ENCODE data around the gene PTBP1.

The PTBP1 gene

DNA sequence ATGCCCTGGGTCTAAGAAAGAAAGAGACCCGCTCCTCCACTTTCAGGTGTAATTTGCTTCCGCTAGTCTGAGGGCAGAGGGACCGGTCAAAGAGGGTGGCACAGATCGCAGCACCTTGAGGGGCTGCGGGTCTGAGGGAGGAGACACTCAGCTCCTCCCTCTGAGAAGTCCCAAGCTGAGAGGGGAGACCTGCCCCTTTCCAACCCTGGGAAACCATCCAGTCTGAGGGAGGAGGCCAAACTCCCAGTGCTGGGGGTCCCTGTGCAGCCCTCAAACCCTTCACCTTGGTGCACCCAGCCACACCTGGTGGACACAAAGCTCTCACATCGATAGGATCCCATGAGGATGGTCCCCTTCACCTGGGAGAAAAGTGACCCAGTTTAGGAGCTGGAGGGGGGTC, 33.4 kb upstream of the PTBP1 start:
- H3K9ac ChIP-seq (ENCODE audit: low read length): no peak overlapping the region
- H3K4me2 ChIP-seq (ENCODE audit: low read length): no peak overlapping the region
- H3K27ac ChIP-seq (ENCODE audit: low read depth, low read length, poor library complexity, severe bottlenecking): no peak overlapping the region
- H3K79me2 ChIP-seq (ENCODE audit: insufficient read depth, low read length): no peaks in the 10 kb centered on the region
- H3K4me1 ChIP-seq (ENCODE audit: insufficient read depth, low read length, severe bottlenecking): no peaks in the 10 kb centered on the region
- no peak overlapping the region for H2AFZ ChIP-seq (ENCODE audit: low read length)
- H3K27me3 ChIP-seq (ENCODE audit: insufficient read depth, low read length): no peaks in the 10 kb centered on the region
- TF ChIP-seq, protein P1, sequence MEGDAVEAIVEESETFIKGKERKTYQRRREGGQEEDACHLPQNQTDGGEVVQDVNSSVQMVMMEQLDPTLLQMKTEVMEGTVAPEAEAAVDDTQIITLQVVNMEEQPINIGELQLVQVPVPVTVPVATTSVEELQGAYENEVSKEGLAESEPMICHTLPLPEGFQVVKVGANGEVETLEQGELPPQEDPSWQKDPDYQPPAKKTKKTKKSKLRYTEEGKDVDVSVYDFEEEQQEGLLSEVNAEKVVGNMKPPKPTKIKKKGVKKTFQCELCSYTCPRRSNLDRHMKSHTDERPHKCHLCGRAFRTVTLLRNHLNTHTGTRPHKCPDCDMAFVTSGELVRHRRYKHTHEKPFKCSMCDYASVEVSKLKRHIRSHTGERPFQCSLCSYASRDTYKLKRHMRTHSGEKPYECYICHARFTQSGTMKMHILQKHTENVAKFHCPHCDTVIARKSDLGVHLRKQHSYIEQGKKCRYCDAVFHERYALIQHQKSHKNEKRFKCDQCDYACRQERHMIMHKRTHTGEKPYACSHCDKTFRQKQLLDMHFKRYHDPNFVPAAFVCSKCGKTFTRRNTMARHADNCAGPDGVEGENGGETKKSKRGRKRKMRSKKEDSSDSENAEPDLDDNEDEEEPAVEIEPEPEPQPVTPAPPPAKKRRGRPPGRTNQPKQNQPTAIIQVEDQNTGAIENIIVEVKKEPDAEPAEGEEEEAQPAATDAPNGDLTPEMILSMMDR (IDR thresholded peaks at IDR 0.05; ENCODE audit: low read length): no peak
- TF ChIP-seq EZH2 (IDR thresholded peaks at IDR 0.05; ENCODE audit: borderline replicate concordance, low read length): no peak
- no peak overlapping the region for H3K4me3 ChIP-seq (ENCODE audit: low read depth, low read length, poor library complexity, severe bottlenecking)
- H3K9me3 ChIP-seq (ENCODE audit: low read length): no peaks in the 10 kb centered on the region
- H3K9me2 ChIP-seq (ENCODE audit: low read depth, low read length): no peaks in the 10 kb centered on the region
- no peaks in the 10 kb centered on the region for H3F3A ChIP-seq (ENCODE audit: insufficient read depth, low read length)
- no peaks in the 10 kb centered on the region for H4K20me1 ChIP-seq (ENCODE audit: insufficient read depth, low read length)
- H3K36me3 ChIP-seq (ENCODE audit: insufficient read depth, low read length): no peaks in the 10 kb centered on the region

DNA sequence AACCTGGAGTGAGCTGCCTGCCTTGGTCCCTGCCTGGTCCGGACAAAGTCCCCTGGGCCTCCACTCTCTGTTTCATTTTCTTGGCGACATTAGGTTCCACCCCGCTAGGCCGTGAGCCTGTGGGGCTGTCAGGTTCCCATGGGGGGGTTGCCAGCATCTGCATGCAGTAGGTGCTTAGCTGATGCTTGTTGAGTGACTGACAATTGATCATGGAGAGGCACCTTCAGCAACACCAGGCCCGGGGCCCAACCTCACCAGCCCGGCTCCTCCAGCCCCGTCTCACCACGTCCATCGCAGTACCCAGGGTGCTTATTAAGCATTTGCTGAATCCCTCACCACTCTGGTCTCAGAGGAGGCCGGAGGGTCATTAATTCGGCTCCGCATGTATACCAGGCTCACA, 33.0 kb upstream of the PTBP1 start:
- no peaks in the 10 kb centered on the region for H4K20me1 ChIP-seq (ENCODE audit: insufficient read depth, low read length)
- no peak overlapping the region for H3K9ac ChIP-seq (ENCODE audit: low read length)
- no peaks in the 10 kb centered on the region for H3K36me3 ChIP-seq (ENCODE audit: insufficient read depth, low read length)
- no peaks in the 10 kb centered on the region for H3K9me3 ChIP-seq (ENCODE audit: low read length)
- no peak for TF ChIP-seq EZH2 (IDR thresholded peaks at IDR 0.05; ENCODE audit: borderline replicate concordance, low read length)
- TF ChIP-seq, protein P1 (IDR thresholded peaks at IDR 0.05; ENCODE audit: low read length): no peak
- no peak overlapping the region for H2AFZ ChIP-seq (ENCODE audit: low read length)
- H3K4me1 ChIP-seq (ENCODE audit: insufficient read depth, low read length, severe bottlenecking): no peaks in the 10 kb centered on the region
- no peak overlapping the region for H3K4me2 ChIP-seq (ENCODE audit: low read length)
- no peaks in the 10 kb centered on the region for H3K79me2 ChIP-seq (ENCODE audit: insufficient read depth, low read length)
- H3K27me3 ChIP-seq (ENCODE audit: insufficient read depth, low read length): no peaks in the 10 kb centered on the region
- no peak overlapping the region for H3K27ac ChIP-seq (ENCODE audit: low read depth, low read length, poor library complexity, severe bottlenecking)
- no peak overlapping the region for H3K4me3 ChIP-seq (ENCODE audit: low read depth, low read length, poor library complexity, severe bottlenecking)
- H3F3A ChIP-seq (ENCODE audit: insufficient read depth, low read length): no peaks in the 10 kb centered on the region
- no peaks in the 10 kb centered on the region for H3K9me2 ChIP-seq (ENCODE audit: low read depth, low read length)

DNA sequence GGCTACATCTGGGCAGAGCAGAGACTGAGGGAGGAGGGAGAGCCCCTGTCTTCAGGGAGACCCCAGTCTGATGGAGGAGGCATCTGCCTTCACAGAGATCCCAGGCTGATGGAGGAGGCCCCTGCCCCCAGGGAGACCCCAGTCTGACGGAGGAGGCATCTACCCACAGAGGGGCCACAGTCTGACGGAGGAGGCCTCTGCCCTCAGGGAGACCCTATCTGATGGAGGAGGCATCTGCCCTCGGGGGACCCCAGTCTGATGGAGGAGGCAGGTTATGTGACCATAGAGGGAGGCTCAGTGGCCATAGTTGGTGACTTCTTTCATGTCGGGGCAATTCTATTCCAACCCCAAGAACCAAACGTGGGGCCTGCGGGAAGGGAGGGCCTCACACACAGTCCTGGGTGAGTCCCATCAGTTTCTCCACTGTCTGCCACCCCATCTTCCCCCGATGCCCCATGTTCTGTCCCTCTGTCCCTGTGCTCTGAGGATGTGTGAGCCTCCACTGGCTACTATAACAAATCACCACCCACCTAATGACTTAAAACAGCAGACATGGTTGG, 32.0 kb upstream of the PTBP1 start:
- H3K9me3 ChIP-seq (ENCODE audit: low read length): no peaks in the 10 kb centered on the region
- no peaks in the 10 kb centered on the region for H4K20me1 ChIP-seq (ENCODE audit: insufficient read depth, low read length)
- no peaks in the 10 kb centered on the region for H3K36me3 ChIP-seq (ENCODE audit: insufficient read depth, low read length)
- H3K4me3 ChIP-seq (ENCODE audit: low read depth, low read length, poor library complexity, severe bottlenecking): no peak overlapping the region
- H3K27ac ChIP-seq (ENCODE audit: low read depth, low read length, poor library complexity, severe bottlenecking): no peak overlapping the region
- H3K9ac ChIP-seq (ENCODE audit: low read length): no peak overlapping the region
- no peak overlapping the region for H3K4me2 ChIP-seq (ENCODE audit: low read length)
- H2AFZ ChIP-seq (ENCODE audit: low read length): no peak overlapping the region
- TF ChIP-seq EZH2 (IDR thresholded peaks at IDR 0.05; ENCODE audit: borderline replicate concordance, low read length): no peak
- TF ChIP-seq, protein P1 (IDR thresholded peaks at IDR 0.05; ENCODE audit: low read length): no peak
- no peaks in the 10 kb centered on the region for H3K79me2 ChIP-seq (ENCODE audit: insufficient read depth, low read length)
- H3K4me1 ChIP-seq (ENCODE audit: insufficient read depth, low read length, severe bottlenecking): no peaks in the 10 kb centered on the region
- no peaks in the 10 kb centered on the region for H3K27me3 ChIP-seq (ENCODE audit: insufficient read depth, low read length)
- H3F3A ChIP-seq (ENCODE audit: insufficient read depth, low read length): no peaks in the 10 kb centered on the region
- H3K9me2 ChIP-seq (ENCODE audit: low read depth, low read length): no peaks in the 10 kb centered on the region
